NCI-H1092 (cell line): ENCODE results near the gene OSBPL10.
"Not testable (repeated sequence)": the region's sequence is repeated elsewhere in the genome, so short reads cannot be mapped to it uniquely, and the experiment has no call there.

Experiments used
- DNase-seq: peaks from one replicate; lab custom pipeline; 2025; lab: John Stamatoyannopoulos, UW

The OSBPL10 gene

GRCh38 chr3:31810991-31811433 lies 170.1 kb downstream of the OSBPL10 start:
- DNase-seq: no peak

GRCh38 chr3:31808143-31808720 lies 172.8 kb downstream of the OSBPL10 start:
- no peak for DNase-seq

- no peak for DNase-seq
Measured at GRCh38 chr3:31804251-31805051, 176.6 kb downstream of the OSBPL10 start.

GRCh38 chr3:31802981-31803740 lies 177.9 kb downstream of the OSBPL10 start:
- DNase-seq: no peak

GRCh38 chr3:31800436-31800835 lies 180.6 kb downstream of the OSBPL10 start:
- no peak for DNase-seq

- DNase-seq: no peak
Measured at GRCh38 chr3:31798840-31799239, 182.2 kb downstream of the OSBPL10 start.

- no peak for DNase-seq
Measured at GRCh38 chr3:31793821-31794220, 187.2 kb downstream of the OSBPL10 start.

GRCh38 chr3:31791090-31791430 lies 190.0 kb downstream of the OSBPL10 start:
- no peak for DNase-seq

- no peak for DNase-seq
Measured at GRCh38 chr3:31790193-31791089, 190.6 kb downstream of the OSBPL10 start.

GRCh38 chr3:31789429-31789828 lies 191.6 kb downstream of the OSBPL10 start:
- no peak for DNase-seq

GRCh38 chr3:31785734-31786133 lies 195.3 kb downstream of the OSBPL10 start:
- DNase-seq: no peak

- DNase-seq: no peak
Measured at GRCh38 chr3:31785286-31785685, 195.8 kb downstream of the OSBPL10 start.

- DNase-seq: not testable (repeated sequence)
Measured at GRCh38 chr3:31783851-31784250, 197.2 kb downstream of the OSBPL10 start.

GRCh38 chr3:31782306-31782705 lies 198.8 kb downstream of the OSBPL10 start:
- not testable (repeated sequence) for DNase-seq

- DNase-seq: no peak
Measured at GRCh38 chr3:31779514-31779913, 201.5 kb downstream of the OSBPL10 start.

GRCh38 chr3:31777887-31778286 lies 203.2 kb downstream of the OSBPL10 start:
- no peak for DNase-seq

GRCh38 chr3:31777092-31777491 lies 204.0 kb downstream of the OSBPL10 start:
- no peak for DNase-seq

- DNase-seq: no peak
Measured at GRCh38 chr3:31776016-31776415, 205.0 kb downstream of the OSBPL10 start.

GRCh38 chr3:31775383-31775782 lies 205.7 kb downstream of the OSBPL10 start:
- no peak for DNase-seq

- DNase-seq: no peak
Measured at GRCh38 chr3:31772758-31773473, 208.1 kb downstream of the OSBPL10 start.

GRCh38 chr3:31772272-31772671 lies 208.8 kb downstream of the OSBPL10 start:
- DNase-seq: no peak
